OCI-LY1 (cell line): ENCODE results near the gene SAP30BP.

Experiments
- H2AFZ ChIP-seq: fragments of 200-600 bp; sonication (generic), shearing (Covaris generic); 2 replicates; pipeline ENCODE4 v1.6.0; 2014; ENCODE audit warnings: antibody characterized with exemption, mild to moderate bottlenecking, low read length
- H3F3A ChIP-seq: fragments of 200-600 bp; sonication (generic), shearing (Covaris generic); 2 replicates; pipeline ENCODE4 v1.6.0; 2014; ENCODE audit warnings: mild to moderate bottlenecking, antibody characterized with exemption, low read length, moderate library complexity; ENCODE audit not compliant: insufficient read depth
- H3K27ac ChIP-seq: fragments of 200-600 bp; sonication (generic); 2 replicates; pipeline ENCODE4 v1.5.1; 2014; ENCODE audit warnings: low read length, mixed run types, mild to moderate bottlenecking, low read depth; ENCODE audit not compliant: poor library complexity, severe bottlenecking
- H3K27me3 ChIP-seq: fragments of 200-600 bp; sonication (generic); 2 replicates; pipeline ENCODE4 v1.6.0; 2014; ENCODE audit warnings: antibody characterized with exemption, mild to moderate bottlenecking, low read length, moderate library complexity; ENCODE audit not compliant: insufficient read depth
- H3K36me3 ChIP-seq: fragments of 200-600 bp; sonication (generic); 2 replicates; pipeline ENCODE4 v1.6.1; 2014; ENCODE audit warnings: mild to moderate bottlenecking, antibody characterized with exemption, low read length, moderate library complexity, mixed read lengths; ENCODE audit not compliant: insufficient read depth
- H3K4me1 ChIP-seq: fragments of 200-600 bp; sonication (generic); 2 replicates; pipeline ENCODE4 v1.5.1; 2014; ENCODE audit warnings: mild to moderate bottlenecking, low read length, moderate library complexity; ENCODE audit not compliant: insufficient read depth, severe bottlenecking
- H3K4me2 ChIP-seq: fragments of 200-600 bp; sonication (generic), shearing (Covaris generic); 2 replicates; pipeline ENCODE4 v1.6.1; 2014; ENCODE audit warnings: low read length
- H3K4me3 ChIP-seq: fragments of 200-600 bp; sonication (generic); 2 replicates; pipeline ENCODE4 v1.5.1; 2014; ENCODE audit warnings: low read length, low read depth, mild to moderate bottlenecking, mixed read lengths; ENCODE audit not compliant: poor library complexity, severe bottlenecking
- H3K79me2 ChIP-seq: fragments of 200-600 bp; shearing (Covaris generic); 2 replicates; pipeline ENCODE4 v1.6.1; 2016; ENCODE audit warnings: mixed run types, low read length, mixed read lengths; ENCODE audit not compliant: insufficient read depth
- H3K9ac ChIP-seq: fragments of 200-600 bp; sonication (generic), shearing (Covaris generic); 2 replicates; pipeline ENCODE4 v1.6.1; 2014; ENCODE audit warnings: mild to moderate bottlenecking, low read length, mixed read lengths
- H3K9me2 ChIP-seq: fragments of 200-600 bp; sonication (generic), shearing (Covaris generic); 2 replicates; pipeline ENCODE4 v1.6.1; 2014; ENCODE audit warnings: low read depth, mild to moderate bottlenecking, low read length, mixed read lengths
- H3K9me3 ChIP-seq: fragments of 200-600 bp; shearing (Covaris generic); 2 replicates; pipeline ENCODE4 v1.6.1; 2014; ENCODE audit warnings: low read length, mixed read lengths
- H4K20me1 ChIP-seq: fragments of 200-600 bp; sonication (generic), shearing (Covaris generic); 2 replicates; pipeline ENCODE4 v1.6.0; 2016; ENCODE audit warnings: mild to moderate bottlenecking, low read length; ENCODE audit not compliant: insufficient read depth
- CTCF ChIP-seq: fragments of 200-600 bp; sonication (generic), shearing (Covaris generic); IDR thresholded peaks from 2 replicates; pipeline ENCODE4 v1.5.1; 2017; ENCODE audit warnings: mild to moderate bottlenecking, antibody characterized with exemption, low read length, moderate library complexity, mixed read lengths
- EZH2 ChIP-seq: fragments of 200-600 bp; sonication (generic), shearing (Covaris generic); IDR thresholded peaks from 2 replicates; pipeline ENCODE4 v1.8.0; 2017; ENCODE audit warnings: borderline replicate concordance, mixed run types, mild to moderate bottlenecking, antibody characterized with exemption, low read length, moderate library complexity, mixed read lengths

Gene SAP30BP

GRCh38 chr17:75750661-75751423 is 83.7 kb downstream of the SAP30BP start:
- H3K36me3 ChIP-seq: no peaks in the 10 kb centered on the region
- peaks cover 25% of the 10 kb centered on the region for H3K4me1 ChIP-seq

GRCh38 chr17:75751676-75752404 is 84.7 kb downstream of the SAP30BP start:
- TF ChIP-seq EZH2 (no peak), CTCF (no peak)
- no peaks in the 10 kb centered on the region for H3F3A ChIP-seq
- no peaks in the 10 kb centered on the region for H3K27me3 ChIP-seq
- H3K4me1 ChIP-seq: peaks cover 25% of the 10 kb centered on the region
- no peaks in the 10 kb centered on the region for H4K20me1 ChIP-seq
- no peak overlapping the region for H3K9ac ChIP-seq
- H3K27ac ChIP-seq: no peak overlapping the region
- H2AFZ ChIP-seq: no peak overlapping the region
- H3K9me2 ChIP-seq: no peaks in the 10 kb centered on the region
- no peaks in the 10 kb centered on the region for H3K9me3 ChIP-seq
- H3K4me2 ChIP-seq: no peak overlapping the region
- no peak overlapping the region for H3K4me3 ChIP-seq
- no peaks in the 10 kb centered on the region for H3K36me3 ChIP-seq
- no peaks in the 10 kb centered on the region for H3K79me2 ChIP-seq

More at GRCh38 chr17:75750661-75751423, 83.7 kb downstream of the SAP30BP start:
- no peak for TF ChIP-seq EZH2
- no peak for TF ChIP-seq CTCF
- H3F3A ChIP-seq: no peaks in the 10 kb centered on the region
- no peaks in the 10 kb centered on the region for H3K9me2 ChIP-seq
- no peaks in the 10 kb centered on the region for H3K27me3 ChIP-seq
- no peaks in the 10 kb centered on the region for H4K20me1 ChIP-seq
- H3K9me3 ChIP-seq: no peaks in the 10 kb centered on the region
- H3K9ac ChIP-seq: no peak overlapping the region
- no peaks in the 10 kb centered on the region for H3K79me2 ChIP-seq
- H3K4me2 ChIP-seq: no peak overlapping the region
- no peak overlapping the region for H2AFZ ChIP-seq
- no peak overlapping the region for H3K27ac ChIP-seq
- H3K4me3 ChIP-seq: no peak overlapping the region

GRCh38 chr17:75752405-75752709 is 85.2 kb downstream of the SAP30BP start:
- Histone ChIP-seq H3K9ac (no peak overlapping the region), H4K20me1 (no peaks in the 10 kb centered on the region), H3K27me3 (no peaks in the 10 kb centered on the region), H3K4me2 (no peak overlapping the region), H2AFZ (no peak overlapping the region), H3F3A (no peaks in the 10 kb centered on the region), H3K27ac (no peak overlapping the region), H3K79me2 (no peaks in the 10 kb centered on the region), H3K4me3 (no peak overlapping the region), H3K9me3 (no peaks in the 10 kb centered on the region), H3K36me3 (no peaks in the 10 kb centered on the region), H3K4me1 (peaks cover 25% of the 10 kb centered on the region), H3K9me2 (no peaks in the 10 kb centered on the region)
- TF ChIP-seq CTCF (no peak), EZH2 (no peak)
